ENCODE data around the gene ARHGAP10. TPM values are rescaled to one million over a fixed set of nuclear protein-coding genes. Genes with fewer than 3 reads are reported as not detected.

ARHGAP10 gene
- total RNA-seq, 1 experiment from 2014 or later, result 4.8 TPM

GRCh38 chr4:147760176-147760575 is 28.3 kb downstream of the ARHGAP10 start:
- no peaks in the 10 kb centered on the region for H3K27me3 ChIP-seq (replicated peaks; ENCODE audit: insufficient read depth, low read depth, low read length, poor library complexity)
- H3K27ac ChIP-seq (ENCODE audit: low read depth, low read length, poor library complexity, severe bottlenecking), result no peak overlapping the region
- BruUV-seq (replicated peaks), result no TSS peak
- ChIA-PET CTCF (no interaction called here), POLR2A (ENCODE audit: low non-redundant PET) (no interaction called here)
- no peak for DNase-seq (ENCODE audit: low spot score)
- TF ChIP-seq EZH2 (IDR thresholded peaks at IDR 0.05; ENCODE audit: borderline replicate concordance, low read depth, low read length, poor library complexity, severe bottlenecking) (no peak), CTCF (conservative IDR thresholded peaks at IDR 0.05; ENCODE audit: low read depth, low read length) (no peak)
- H3K4me3 ChIP-seq (ENCODE audit: low read depth, low read length, poor library complexity, severe bottlenecking), result no peak overlapping the region
- no peaks in the 10 kb centered on the region for H3K36me3 ChIP-seq (ENCODE audit: insufficient read depth, low read length, poor library complexity, severe bottlenecking)
- intact Hi-C loops (cut with micrococcal nuclease; ENCODE audit: unreplicated experiment), result no loop called here
- no peaks in the 10 kb centered on the region for H3K9me3 ChIP-seq (ENCODE audit: low read depth, low read length, poor library complexity, severe bottlenecking)
- no peaks in the 10 kb centered on the region for H3K4me1 ChIP-seq (ENCODE audit: insufficient read depth, low read length, poor library complexity, severe bottlenecking)

- BruUV-seq (replicated peaks), result no TSS peak
- H3K36me3 ChIP-seq (ENCODE audit: insufficient read depth, low read length, poor library complexity, severe bottlenecking), result no peaks in the 10 kb centered on the region
- no peaks in the 10 kb centered on the region for H3K9me3 ChIP-seq (ENCODE audit: low read depth, low read length, poor library complexity, severe bottlenecking)
- no peaks in the 10 kb centered on the region for H3K27me3 ChIP-seq (replicated peaks; ENCODE audit: insufficient read depth, low read depth, low read length, poor library complexity)
- no peak overlapping the region for H3K4me3 ChIP-seq (ENCODE audit: low read depth, low read length, poor library complexity, severe bottlenecking)
- no peak overlapping the region for H3K27ac ChIP-seq (ENCODE audit: low read depth, low read length, poor library complexity, severe bottlenecking)
- intact Hi-C loops (cut with micrococcal nuclease; ENCODE audit: unreplicated experiment), result no loop called here
- no peaks in the 10 kb centered on the region for H3K4me1 ChIP-seq (ENCODE audit: insufficient read depth, low read length, poor library complexity, severe bottlenecking)
- ChIA-PET POLR2A (ENCODE audit: low non-redundant PET) (no interaction called here), CTCF (no interaction called here)
- peak; percentile 43 for DNase-seq (ENCODE audit: low spot score)
- TF ChIP-seq CTCF (conservative IDR thresholded peaks at IDR 0.05; ENCODE audit: low read depth, low read length) (no peak), EZH2 (IDR thresholded peaks at IDR 0.05; ENCODE audit: borderline replicate concordance, low read depth, low read length, poor library complexity, severe bottlenecking) (no peak)
These were observed 28.8 kb downstream of the ARHGAP10 start for GRCh38 chr4:147760695-147761094.

GRCh38 chr4:147761218-147761883 is 29.5 kb downstream of the ARHGAP10 start:
- Histone ChIP-seq H3K36me3 (ENCODE audit: insufficient read depth, low read length, poor library complexity, severe bottlenecking) (no peaks in the 10 kb centered on the region), H3K27ac (ENCODE audit: low read depth, low read length, poor library complexity, severe bottlenecking) (no peak overlapping the region), H3K9me3 (ENCODE audit: low read depth, low read length, poor library complexity, severe bottlenecking) (no peaks in the 10 kb centered on the region), H3K4me3 (ENCODE audit: low read depth, low read length, poor library complexity, severe bottlenecking) (no peak overlapping the region), H3K4me1 (ENCODE audit: insufficient read depth, low read length, poor library complexity, severe bottlenecking) (no peaks in the 10 kb centered on the region), H3K27me3 (replicated peaks; ENCODE audit: insufficient read depth, low read depth, low read length, poor library complexity) (no peaks in the 10 kb centered on the region)
- TF ChIP-seq CTCF (conservative IDR thresholded peaks at IDR 0.05; ENCODE audit: low read depth, low read length), result no peak
- TF ChIP-seq EZH2 (IDR thresholded peaks at IDR 0.05; ENCODE audit: borderline replicate concordance, low read depth, low read length, poor library complexity, severe bottlenecking), result no peak
- BruUV-seq (replicated peaks), result no TSS peak
- DNase-seq (ENCODE audit: low spot score), result no peak
- intact Hi-C loops (cut with micrococcal nuclease; ENCODE audit: unreplicated experiment), result no loop called here
- ChIA-PET POLR2A (ENCODE audit: low non-redundant PET) (no interaction called here), CTCF (no interaction called here)

Measured in A673 (cell line).